ENCODE measurements around the gene TOMT. TPM values are rescaled to one million over a fixed set of nuclear protein-coding genes. Genes with fewer than 3 reads are reported as not detected.
"Not testable (repeated sequence)": the region's sequence is repeated elsewhere in the genome, so short reads cannot be mapped to it uniquely, and the experiment has no call there.

TOMT gene
- total and polyA plus RNA-seq, 2 donors (not counting 3 experiments of a cell fraction or from before 2014, with no cell fraction given): not detected

DNA sequence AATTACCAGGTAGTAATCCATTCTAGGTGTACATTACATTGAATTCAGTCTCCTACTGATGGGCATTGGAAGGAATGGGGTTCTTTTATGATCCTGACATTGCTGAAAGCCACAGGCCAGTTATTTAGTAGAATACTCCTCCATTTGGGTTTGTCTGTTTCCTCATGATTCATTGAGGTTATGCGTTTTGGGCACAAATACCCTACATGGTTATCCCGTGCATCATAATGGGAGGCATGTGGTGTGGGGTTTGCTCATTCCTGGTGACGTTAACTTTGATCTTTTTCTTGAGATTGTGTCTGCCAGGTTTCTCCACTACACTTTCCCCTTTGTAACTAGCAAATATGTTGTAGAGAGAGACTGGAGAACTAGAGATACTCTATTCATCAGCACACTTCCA is 35.3 kb downstream of the TOMT start:
- dilution Hi-C loops (cut with MboI; ENCODE audit: extremely low pct_ligation_motif_present, low sequenced_read_pairs) (no loop called here), intact Hi-C loops (cut with micrococcal nuclease) (loop anchor here (5.0 to 10.0 kb wide), 2 partner anchors 274 to 306 kb away; no protein-coding TSS in a partner anchor)
- no peak for TF ChIP-seq POLR2A (IDR thresholded peaks at IDR 0.05; ENCODE audit: low read depth, low read length)
- Histone ChIP-seq H3K27ac (ENCODE audit: insufficient read depth, low read depth, low read length) (no peak overlapping the region), H3K27me3 (ENCODE audit: control insufficient read depth in 2 of 2, insufficient read depth in 2 of 2, low read length in 2 of 2) (peaks cover 7 to 10% of the 10 kb centered on the region in 2 experiments), H2AFZ (ENCODE audit: low read depth, low read length) (no peak overlapping the region), H3K9ac (replicated peaks; ENCODE audit: extremely low read depth, insufficient read depth, low read length) (no peak overlapping the region), H3K4me3 (replicated peaks in 1 of 3; ENCODE audit: insufficient read depth in 1 of 3, low read depth in 1 of 3, low read length in 3 of 3) (no peak overlapping the region), H3K4me2 (ENCODE audit: insufficient read depth, low read length) (no peak overlapping the region), H4K20me1 (replicated peaks; ENCODE audit: control insufficient read depth, extremely low read depth, insufficient read depth, low read length) (no peaks in the 10 kb centered on the region), H3K79me2 (ENCODE audit: control insufficient read depth, insufficient read depth, low read length) (no peaks in the 10 kb centered on the region), H3K9me1 (replicated peaks; ENCODE audit: control insufficient read depth, extremely low read depth, insufficient read depth, low read length) (no peaks in the 10 kb centered on the region), H3K36me3 (ENCODE audit: control insufficient read depth in 2 of 2, extremely low read depth in 1 of 2, insufficient read depth in 2 of 2, low read length in 2 of 2) (no peaks in the 10 kb centered on the region), H3K4me1 (ENCODE audit: control insufficient read depth, extremely low read depth, insufficient read depth, low read length) (no peaks in the 10 kb centered on the region), H3K9me3 (replicated peaks; ENCODE audit: control insufficient read depth, insufficient read depth, low read length) (no peaks in the 10 kb centered on the region)
- ChIA-PET POLR2A (no interaction called here), CTCF (interaction anchor here (1.1 kb wide), 1 partner anchor 116 kb away, joined by 13 read pairs; no protein-coding TSS in a partner anchor)
- BruUV-seq (replicated peaks): no TSS peak
- DNase-seq (ENCODE audit: low read depth, low spot score) (no peak), FAIRE-seq (no peak)

DNA sequence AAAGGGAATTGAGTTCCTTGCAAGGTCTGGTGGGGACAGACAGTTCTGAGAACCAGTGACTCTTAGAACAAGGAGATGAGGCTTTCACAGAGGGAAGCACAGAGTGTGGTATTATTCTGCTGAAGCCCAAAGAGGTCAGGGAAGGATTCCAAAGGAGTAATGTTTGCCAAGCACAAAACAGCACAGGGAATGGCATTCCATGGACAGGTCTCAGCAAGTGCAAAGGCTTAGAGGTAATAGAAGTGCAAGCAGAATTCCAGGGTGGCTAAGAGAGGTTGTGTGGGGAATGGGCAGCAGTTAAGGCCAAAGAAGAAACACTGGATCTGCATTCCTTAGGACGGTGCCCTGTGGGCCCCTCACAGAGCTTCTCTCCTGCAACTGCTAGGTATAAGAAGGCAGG is 36.4 kb downstream of the TOMT start:
- DNase-seq (ENCODE audit: low read depth, low spot score); FAIRE-seq; H4K20me1 ChIP-seq (replicated peaks; ENCODE audit: control insufficient read depth, extremely low read depth, insufficient read depth, low read length); H3K4me3 ChIP-seq (replicated peaks in 1 of 3; ENCODE audit: insufficient read depth in 1 of 3, low read depth in 1 of 3, low read length in 3 of 3); H3K9me3 ChIP-seq (replicated peaks; ENCODE audit: control insufficient read depth, insufficient read depth, low read length); H3K36me3 ChIP-seq (ENCODE audit: control insufficient read depth in 2 of 2, extremely low read depth in 1 of 2, insufficient read depth in 2 of 2, low read length in 2 of 2); dilution Hi-C loops (cut with MboI; ENCODE audit: extremely low pct_ligation_motif_present, low sequenced_read_pairs); H3K79me2 ChIP-seq (ENCODE audit: control insufficient read depth, insufficient read depth, low read length); BruUV-seq (replicated peaks); H3K9ac ChIP-seq (replicated peaks; ENCODE audit: extremely low read depth, insufficient read depth, low read length); H3K27ac ChIP-seq (ENCODE audit: insufficient read depth, low read depth, low read length); H3K4me1 ChIP-seq (ENCODE audit: control insufficient read depth, extremely low read depth, insufficient read depth, low read length); POLR2A ChIA-PET; H2AFZ ChIP-seq (ENCODE audit: low read depth, low read length); H3K9me1 ChIP-seq (replicated peaks; ENCODE audit: control insufficient read depth, extremely low read depth, insufficient read depth, low read length); H3K4me2 ChIP-seq (ENCODE audit: insufficient read depth, low read length): not testable (repeated sequence)
- intact Hi-C loops (cut with micrococcal nuclease): loop anchor here (5.0 to 10.0 kb wide), 2 partner anchors 273 to 305 kb away; no protein-coding TSS in a partner anchor
- CTCF ChIA-PET: interaction anchor here (1.1 to 2.4 kb wide), 2 partner anchors 39 to 117 kb away, joined by 13 to 17 read pairs; no protein-coding TSS in a partner anchor
- peaks cover 11% of the 10 kb centered on the region in 2 experiments for H3K27me3 ChIP-seq (ENCODE audit: control insufficient read depth in 2 of 2, insufficient read depth in 2 of 2, low read length in 2 of 2)

DNA sequence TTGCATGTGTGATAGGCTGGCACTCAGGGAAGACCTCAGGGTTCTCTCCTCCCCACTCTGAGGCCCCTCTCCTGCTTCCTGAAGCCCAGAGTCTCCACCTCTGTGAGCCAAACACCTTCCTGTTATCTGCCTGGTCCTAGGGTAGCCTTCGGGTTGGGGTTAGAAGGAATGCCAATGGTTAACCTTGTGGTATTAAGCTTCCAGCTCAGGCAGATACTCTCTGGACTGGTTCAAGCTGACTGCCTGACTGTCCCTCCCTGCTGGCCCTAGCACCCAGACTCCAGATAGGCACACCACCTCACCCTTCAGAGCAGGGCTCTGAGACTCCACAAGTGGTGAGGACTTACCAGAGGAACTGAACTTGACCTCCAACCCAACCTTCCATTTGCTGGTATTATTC is 36.8 kb downstream of the TOMT start:
- H3K9me1 ChIP-seq (replicated peaks; ENCODE audit: control insufficient read depth, extremely low read depth, insufficient read depth, low read length); DNase-seq (ENCODE audit: low read depth, low spot score); FAIRE-seq; H3K36me3 ChIP-seq (ENCODE audit: control insufficient read depth in 2 of 2, extremely low read depth in 1 of 2, insufficient read depth in 2 of 2, low read length in 2 of 2); H2AFZ ChIP-seq (ENCODE audit: low read depth, low read length); H3K4me3 ChIP-seq (replicated peaks in 1 of 3; ENCODE audit: insufficient read depth in 1 of 3, low read depth in 1 of 3, low read length in 3 of 3); BruUV-seq (replicated peaks); H3K4me2 ChIP-seq (ENCODE audit: insufficient read depth, low read length); POLR2A ChIA-PET; dilution Hi-C loops (cut with MboI; ENCODE audit: extremely low pct_ligation_motif_present, low sequenced_read_pairs); H3K9me3 ChIP-seq (replicated peaks; ENCODE audit: control insufficient read depth, insufficient read depth, low read length); H3K79me2 ChIP-seq (ENCODE audit: control insufficient read depth, insufficient read depth, low read length); H3K4me1 ChIP-seq (ENCODE audit: control insufficient read depth, extremely low read depth, insufficient read depth, low read length); H4K20me1 ChIP-seq (replicated peaks; ENCODE audit: control insufficient read depth, extremely low read depth, insufficient read depth, low read length); H3K9ac ChIP-seq (replicated peaks; ENCODE audit: extremely low read depth, insufficient read depth, low read length); H3K27ac ChIP-seq (ENCODE audit: insufficient read depth, low read depth, low read length): not testable (repeated sequence)
- CTCF ChIA-PET: interaction anchor here (1.0 to 7.2 kb wide), 8 partner anchors 9 to 117 kb away, joined by 3 to 190 read pairs (median 16); no protein-coding TSS in a partner anchor
- intact Hi-C loops (cut with micrococcal nuclease): loop anchor here (5.0 to 10.0 kb wide), 2 partner anchors 272 to 305 kb away; no protein-coding TSS in a partner anchor
- H3K27me3 ChIP-seq (ENCODE audit: control insufficient read depth in 2 of 2, insufficient read depth in 2 of 2, low read length in 2 of 2): peaks cover 11% of the 10 kb centered on the region in 2 experiments

Measured in endothelial cell of umbilical vein (primary cell).